Natural killer cell treated with Interleukin-12 subunit alpha and Interleukin-12 subunit beta and Interleukin-15 and Interleukin-18, amount 100 ng/mL, for 72 hours (primary cell): ENCODE results near the gene CRTAC1. TPM values are rescaled to one million over a fixed set of nuclear protein-coding genes. Genes with fewer than 3 reads are reported as not detected.

Experiments used
- ATAC-seq, 2 donors: fragments of 150-1000 bp; cut with Tn5 transposase in 1 of 2; sonication (Bioruptor Pico), chemical (Tn5 transposase) in 1 of 2; 2 replicates each; pipeline ENCODE4 v1.10.0; 2021
- DNase-seq: peaks from one replicate; pipeline ENCODE4 v3.0.0; 2022; ENCODE audit warnings: low spot score
- H3K27ac Mint-ChIP-seq, 2 donors: 1 replicate in 1 of 2; 2 replicates in 1 of 2; pipeline ENCODE4 v1.8.0; 2022; ENCODE audit warnings: mixed read lengths in 2 of 2, mild to moderate bottlenecking in 1 of 2, moderate library complexity in 1 of 2
- H3K27me3 Mint-ChIP-seq, 2 donors: 1 replicate in 1 of 2; 2 replicates in 1 of 2; pipeline ENCODE4 v1.8.0; 2022; ENCODE audit warnings: mixed read lengths in 2 of 2
- H3K36me3 Mint-ChIP-seq: one replicate; pipeline ENCODE4 v1.8.0; 2022; ENCODE audit warnings: mixed read lengths
- H3K4me1 Mint-ChIP-seq, 2 donors: 1 replicate in 1 of 2; 2 replicates in 1 of 2; pipeline ENCODE4 v1.8.0; 2022; ENCODE audit warnings: low read depth in 2 of 2, mixed read lengths in 2 of 2, mild to moderate bottlenecking in 1 of 2
- H3K4me3 Mint-ChIP-seq: one replicate; pipeline ENCODE4 v1.8.0; 2022; ENCODE audit warnings: mixed read lengths
- H3K9me3 Mint-ChIP-seq: 2 replicates; pipeline ENCODE4 v1.8.0; 2022; ENCODE audit warnings: mixed read lengths
- total RNA-seq, 2 donors: library from RNA; stranded (reverse); gene quantifications; one replicate each; pipeline ENCODE4 v1.2.3, GENCODE V29; 2022

The CRTAC1 gene
- total RNA-seq, 2 donors from 2014 or later, result not detected

GRCh38 chr10:97867220-97867800, 163.1 kb downstream of the CRTAC1 start:
- no peak overlapping the region for H3K4me3 Mint-ChIP-seq
- H3K27ac Mint-ChIP-seq, result no peak overlapping the region
- no peak for DNase-seq
- no peaks in the 10 kb centered on the region for H3K27me3 Mint-ChIP-seq
- H3K9me3 Mint-ChIP-seq, result no peaks in the 10 kb centered on the region
- H3K36me3 Mint-ChIP-seq, result no peaks in the 10 kb centered on the region
- ATAC-seq, result no peak
- H3K4me1 Mint-ChIP-seq, result peaks cover 32 to 39% of the 10 kb centered on the region in 2 donors

- Mint-ChIP-seq H3K36me3 (no peaks in the 10 kb centered on the region), H3K27ac (no peak overlapping the region), H3K27me3 (no peaks in the 10 kb centered on the region), H3K4me3 (no peak overlapping the region), H3K4me1 (peaks cover 32 to 39% of the 10 kb centered on the region in 2 donors), H3K9me3 (no peaks in the 10 kb centered on the region)
- no peak for ATAC-seq
- DNase-seq, result no peak
Observed at GRCh38 chr10:97866524-97867219, 163.7 kb downstream of the CRTAC1 start.

- Mint-ChIP-seq H3K4me3 (no peak overlapping the region), H3K9me3 (no peaks in the 10 kb centered on the region), H3K36me3 (no peaks in the 10 kb centered on the region), H3K4me1 (peaks cover 36 to 39% of the 10 kb centered on the region in 2 donors), H3K27me3 (no peaks in the 10 kb centered on the region), H3K27ac (no peak overlapping the region)
- ATAC-seq (no peak), DNase-seq (no peak)
Observed at GRCh38 chr10:97865488-97865887, 164.9 kb downstream of the CRTAC1 start.

GRCh38 chr10:97863808-97864207, 166.6 kb downstream of the CRTAC1 start:
- Mint-ChIP-seq H3K4me3 (no peak overlapping the region), H3K27me3 (no peaks in the 10 kb centered on the region), H3K36me3 (no peaks in the 10 kb centered on the region), H3K4me1 (peaks cover 21 to 27% of the 10 kb centered on the region in 2 donors), H3K9me3 (no peaks in the 10 kb centered on the region), H3K27ac (no peak overlapping the region)
- no peak for ATAC-seq
- DNase-seq, result no peak

GRCh38 chr10:97861924-97862323, 168.5 kb downstream of the CRTAC1 start:
- Mint-ChIP-seq H3K4me3 (no peak overlapping the region), H3K27me3 (no peaks in the 10 kb centered on the region), H3K4me1 (peaks cover 32 to 34% of the 10 kb centered on the region in 2 donors), H3K9me3 (no peaks in the 10 kb centered on the region), H3K36me3 (no peaks in the 10 kb centered on the region), H3K27ac (no peak overlapping the region)
- ATAC-seq (no peak), DNase-seq (no peak)

- ATAC-seq, result no peak
- peaks cover 26 to 28% of the 10 kb centered on the region in 2 donors for H3K4me1 Mint-ChIP-seq
- no peaks in the 10 kb centered on the region for H3K36me3 Mint-ChIP-seq
- no peaks in the 10 kb centered on the region for H3K27me3 Mint-ChIP-seq
- H3K27ac Mint-ChIP-seq, result no peak overlapping the region
- no peaks in the 10 kb centered on the region for H3K9me3 Mint-ChIP-seq
- no peak overlapping the region for H3K4me3 Mint-ChIP-seq
- no peak for DNase-seq
Observed at GRCh38 chr10:97861097-97861750, 169.2 kb downstream of the CRTAC1 start.

- Mint-ChIP-seq H3K4me1 (peaks cover 18 to 25% of the 10 kb centered on the region in 2 donors), H3K36me3 (no peaks in the 10 kb centered on the region), H3K27me3 (no peaks in the 10 kb centered on the region), H3K4me3 (peak overlapping the region; percentile 54), H3K9me3 (no peaks in the 10 kb centered on the region), H3K27ac (peak overlapping the region; percentile 1 to 43)
- peak; percentile 70 for DNase-seq
- peak; percentile 93 to 97 for ATAC-seq
Observed at GRCh38 chr10:97858001-97858439, 172.4 kb downstream of the CRTAC1 start.

GRCh38 chr10:97854743-97855142, 175.7 kb downstream of the CRTAC1 start:
- peaks cover 34 to 49% of the 10 kb centered on the region in 2 donors for H3K4me1 Mint-ChIP-seq
- H3K36me3 Mint-ChIP-seq, result no peaks in the 10 kb centered on the region
- no peaks in the 10 kb centered on the region for H3K27me3 Mint-ChIP-seq
- ATAC-seq, result no peak
- H3K27ac Mint-ChIP-seq, result no peak overlapping the region
- no peaks in the 10 kb centered on the region for H3K9me3 Mint-ChIP-seq
- no peak for DNase-seq
- no peak overlapping the region for H3K4me3 Mint-ChIP-seq

GRCh38 chr10:97852840-97853405, 177.5 kb downstream of the CRTAC1 start:
- no peaks in the 10 kb centered on the region for H3K27me3 Mint-ChIP-seq
- no peaks in the 10 kb centered on the region for H3K9me3 Mint-ChIP-seq
- peaks cover 32 to 48% of the 10 kb centered on the region in 2 donors for H3K4me1 Mint-ChIP-seq
- DNase-seq (no peak), ATAC-seq (no peak)
- no peaks in the 10 kb centered on the region for H3K36me3 Mint-ChIP-seq
- H3K4me3 Mint-ChIP-seq, result no peak overlapping the region
- no peak overlapping the region for H3K27ac Mint-ChIP-seq

- peak overlapping the region; percentile 3 for H3K4me3 Mint-ChIP-seq
Observed at GRCh38 chr10:97852277-97852676, 178.1 kb downstream of the CRTAC1 start.

GRCh38 chr10:97851341-97852001, 178.9 kb downstream of the CRTAC1 start:
- DNase-seq, result no peak
- H3K4me3 Mint-ChIP-seq, result peak overlapping the region; percentile 86
- H3K4me1 Mint-ChIP-seq, result peaks cover 30 to 37% of the 10 kb centered on the region in 2 donors
- H3K36me3 Mint-ChIP-seq, result no peaks in the 10 kb centered on the region
- no peaks in the 10 kb centered on the region for H3K9me3 Mint-ChIP-seq
- ATAC-seq, result no peak
- no peaks in the 10 kb centered on the region for H3K27me3 Mint-ChIP-seq
- H3K27ac Mint-ChIP-seq, result no peak overlapping the region

More at GRCh38 chr10:97852277-97852676, 178.1 kb downstream of the CRTAC1 start:
- ATAC-seq (no peak), DNase-seq (no peak)
- H3K27ac Mint-ChIP-seq, result no peak overlapping the region
- peaks cover 30 to 41% of the 10 kb centered on the region in 2 donors for H3K4me1 Mint-ChIP-seq
- H3K27me3 Mint-ChIP-seq, result no peaks in the 10 kb centered on the region
- H3K36me3 Mint-ChIP-seq, result no peaks in the 10 kb centered on the region
- no peaks in the 10 kb centered on the region for H3K9me3 Mint-ChIP-seq

- Mint-ChIP-seq H3K9me3 (no peaks in the 10 kb centered on the region), H3K4me3 (peak overlapping the region; percentile 86), H3K4me1 (peaks cover 30 to 37% of the 10 kb centered on the region in 2 donors), H3K36me3 (no peaks in the 10 kb centered on the region), H3K27ac (peak overlapping the region; percentile 26 to 60), H3K27me3 (no peaks in the 10 kb centered on the region)
- ATAC-seq, result no peak
- DNase-seq, result no peak
Observed at GRCh38 chr10:97850446-97850845, 180.0 kb downstream of the CRTAC1 start.

- peak; percentile 76 for DNase-seq
- ATAC-seq, result peak; percentile 91 to 95
- peak within 1 kb of the TSS; percentile 47 to 76 for H3K27ac Mint-ChIP-seq
Observed at GRCh38 chr10:97849687-97850402, 180.6 kb downstream of the CRTAC1 start, which contains the start of gene GOLGA7B. Gene GOLGA7B, plus strand, starts transcription at chr10:97849843. Its CDS starts 461 bp downstream, at chr10:97850304.

More at GRCh38 chr10:97849687-97850402, 180.6 kb downstream of the CRTAC1 start, which contains the start of gene GOLGA7B:
- Mint-ChIP-seq H3K9me3 (no peaks in the 10 kb centered on the region), H3K27me3 (no peaks in the 10 kb centered on the region), H3K4me1 (peaks cover 30 to 37% of the 10 kb centered on the region in 2 donors), H3K4me3 (peak within 1 kb of the TSS; percentile 88), H3K36me3 (no peaks in the 10 kb centered on the region)
